Gastrocnemius medialis (tissue), 4 donors: ENCODE measurements around the gene ANO3. TPM values are rescaled to one million over a fixed set of nuclear protein-coding genes. Genes with fewer than 3 reads are reported as not detected.

Experiments used
- ATAC-seq, 2 donors: fragments of 150-250 bp; one replicate each; pipeline ENCODE4 v1.9.1; 2016
- DNase-seq, 2 donors: peaks; one replicate each; pipeline ENCODE4 v3.0.0-alpha.2; 2019
- H3K27ac ChIP-seq, 4 donors: fragments of 200-600 bp; sonication (generic); 1 replicate in 1 of 4; 2 replicates in 3 of 4; pipeline ENCODE4 v1.5.1; 2016 to 2018; ENCODE audit warnings: mild to moderate bottlenecking in 2 of 4, moderate library complexity in 1 of 4
- H3K27me3 ChIP-seq, 3 donors: fragments of 200-600 bp; sonication (generic) in 2 of 3; 1 replicate in 1 of 3; 2 replicates in 2 of 3; pipeline versions ENCODE4 v1.5.1 to v1.6.0; 2016 to 2019; ENCODE audit warnings: mild to moderate bottlenecking in 1 of 3, moderate library complexity in 1 of 3
- H3K36me3 ChIP-seq, 2 donors: fragments of 200-600 bp; sonication (generic) in 1 of 2; one replicate each; pipeline ENCODE4 v1.5.1; 2017 to 2018
- H3K4me1 ChIP-seq, 2 donors: fragments of 200-600 bp; sonication (generic) in 1 of 2; one replicate each; pipeline ENCODE4 v1.5.1; 2016 to 2017; ENCODE audit warnings: mild to moderate bottlenecking in 2 of 2
- H3K4me3 ChIP-seq, 4 donors: fragments of 200-600 bp; sonication (generic) in 3 of 4; 1 replicate in 1 of 4; 2 replicates in 3 of 4; pipeline ENCODE4 v1.5.1; 2016 to 2019; ENCODE audit warnings: mild to moderate bottlenecking in 2 of 4
- H3K9me3 ChIP-seq, 3 donors: fragments of 200-600 bp; sonication (generic) in 2 of 3; 1 replicate in 1 of 3; 2 replicates in 2 of 3; pipeline ENCODE4 v1.5.1; 2016 to 2019
- CTCF ChIP-seq, 5 experiments: fragments of 450-650 bp in 3 of 5; fragments of 200-600 bp in 2 of 5; sonication (generic) in 2 of 5; IDR thresholded peaks in 4 of 5; conservative IDR thresholded peaks in 1 of 5; 1 replicate in 4 of 5; 2 replicates in 1 of 5; pipeline ENCODE4 v1.5.1; 2016 to 2019; ENCODE audit warnings: antibody characterized with exemption in 5 of 5, mild to moderate bottlenecking in 3 of 5, moderate library complexity in 3 of 5
- POLR2A ChIP-seq, 2 donors: fragments of 450-650 bp; IDR thresholded peaks; one replicate each; pipeline ENCODE4 v1.6.1; 2017; ENCODE audit warnings: antibody characterized with exemption in 2 of 2, mild to moderate bottlenecking in 2 of 2, moderate library complexity in 2 of 2
- in situ Hi-C, 4 donors: fragments of 200-750 bp; cut with MboI; loops; one replicate each; pipeline versions ENCODE4 v1.15.0 to v1.8.0; 2017; ENCODE audit warnings: low sequenced_read_pairs in 4 of 4
- intact Hi-C: fragments of 100-400 bp; cut with DNase I; formaldehyde crosslinking; loops from one replicate; pipeline ENCODE4 v1.15.1; 2023; ENCODE audit warnings: low total_unique reads
- total RNA-seq, 4 donors: library from RNA; depleted of rRNA; stranded (reverse); fragments of >200 nt; gene quantifications; one replicate each; pipeline versions ENCODE4 v1.1.0 to v1.2.3, GENCODE V29; 2016

Gene ANO3
- total RNA-seq, 4 donors from 2014 or later = 0.05 TPM; not detected in 3

GRCh38 chr11:26710489-26710888, 378.6 kb downstream of the ANO3 start:
- intact Hi-C loops = no loop called here
- H3K27ac ChIP-seq = no peak overlapping the region
- DNase-seq = no peak
- ATAC-seq = no peak
- no peaks in the 10 kb centered on the region for H3K4me1 ChIP-seq
- in situ Hi-C loops = no loop called here
- no peaks in the 10 kb centered on the region for H3K27me3 ChIP-seq
- TF ChIP-seq POLR2A (IDR thresholded peaks at IDR 0.05) (no peak), CTCF (IDR thresholded peaks at IDR 0.05 in 4 of 5, conservative IDR thresholded peaks at IDR 0.05 in 1 of 5) (no peak)
- H3K4me3 ChIP-seq = no peak overlapping the region
- no peaks in the 10 kb centered on the region for H3K9me3 ChIP-seq
- no peaks in the 10 kb centered on the region for H3K36me3 ChIP-seq

- no peak for ATAC-seq
- Histone ChIP-seq H3K36me3 (no peaks in the 10 kb centered on the region), H3K4me1 (no peaks in the 10 kb centered on the region), H3K27ac (no peak overlapping the region), H3K27me3 (no peaks in the 10 kb centered on the region), H3K4me3 (no peak overlapping the region), H3K9me3 (no peaks in the 10 kb centered on the region)
- in situ Hi-C loops = no loop called here
- no peak for TF ChIP-seq POLR2A (IDR thresholded peaks at IDR 0.05)
- TF ChIP-seq CTCF (IDR thresholded peaks at IDR 0.05 in 4 of 5, conservative IDR thresholded peaks at IDR 0.05 in 1 of 5) = no peak
- intact Hi-C loops = no loop called here
- no peak for DNase-seq
Measured at GRCh38 chr11:26712497-26712896, 380.6 kb downstream of the ANO3 start.

Other genes with a start within 250 kb of the ANO3 start
- not detected for gene MUC15, start 240.1 kb downstream of the ANO3 start, total RNA-seq